ENCODE results near the gene LAGE3. TPM values are rescaled to one million over a fixed set of nuclear protein-coding genes. Genes with fewer than 3 reads are reported as not detected.
A peak's percentile ranks its signal among the peaks of the same experiment; 100 is the strongest.

Gene LAGE3
- total and polyA plus RNA-seq, 2 of the 13 experiments (the other 11 are each of a cell fraction or from before 2014, with no cell fraction given), result 7.6 to 12.7 TPM

DNA sequence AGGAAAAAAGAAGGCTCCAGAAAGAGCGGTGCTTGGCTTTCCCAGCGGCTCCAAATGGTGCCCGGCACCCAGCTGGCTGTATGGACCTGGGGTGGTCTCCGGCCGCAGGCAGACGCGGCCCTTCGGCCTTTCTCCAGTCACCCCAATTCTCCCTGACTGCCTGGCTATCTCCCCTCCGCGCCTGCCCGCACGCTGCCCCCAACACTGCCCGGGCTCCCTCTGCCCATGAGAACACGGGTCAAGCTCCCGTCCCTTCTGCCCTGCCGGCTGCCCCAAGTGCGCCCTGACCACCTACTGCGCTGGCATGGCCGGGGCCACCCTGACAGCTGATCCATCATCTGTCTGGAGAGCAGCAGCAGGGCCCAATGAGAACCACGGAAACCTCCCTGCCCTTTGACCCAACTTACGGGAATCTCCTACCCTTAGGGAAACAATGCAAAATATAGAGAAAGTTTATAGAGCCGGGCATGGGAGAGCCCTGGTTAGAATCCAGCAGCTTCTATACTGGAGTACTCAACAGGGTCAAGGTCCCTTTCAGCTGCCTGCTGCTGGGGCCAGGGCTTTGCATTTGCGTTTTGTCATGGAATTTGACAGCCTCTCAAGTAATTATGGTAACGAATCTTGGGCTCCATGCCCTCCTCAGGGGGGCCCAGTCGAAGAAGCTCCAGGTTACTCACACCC is 38.2 kb upstream of the LAGE3 start (continued):
- TF ChIP-seq, protein P1, sequence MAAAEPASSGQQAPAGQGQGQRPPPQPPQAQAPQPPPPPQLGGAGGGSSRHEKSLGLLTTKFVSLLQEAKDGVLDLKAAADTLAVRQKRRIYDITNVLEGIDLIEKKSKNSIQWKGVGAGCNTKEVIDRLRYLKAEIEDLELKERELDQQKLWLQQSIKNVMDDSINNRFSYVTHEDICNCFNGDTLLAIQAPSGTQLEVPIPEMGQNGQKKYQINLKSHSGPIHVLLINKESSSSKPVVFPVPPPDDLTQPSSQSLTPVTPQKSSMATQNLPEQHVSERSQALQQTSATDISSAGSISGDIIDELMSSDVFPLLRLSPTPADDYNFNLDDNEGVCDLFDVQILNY (CRISPR knock-in tag; conservative IDR thresholded peaks at IDR 0.05), result no peak
- TF ChIP-seq ZNF446 (CRISPR knock-in tag; IDR thresholded peaks at IDR 0.05) (no peak), TEAD2 (CRISPR knock-in tag; IDR thresholded peaks at IDR 0.05) (no peak), MED1 (CRISPR knock-in tag; IDR thresholded peaks at IDR 0.05) (peak; percentile 42; the same call in 1 of the 2 replicates), ZBTB38 (CRISPR knock-in tag; IDR thresholded peaks at IDR 0.05) (no peak), PHF5A (CRISPR knock-in tag; IDR thresholded peaks at IDR 0.05; ENCODE audit: low read depth, unreplicated experiment) (no peak), BRCA1 (CRISPR knock-in tag; IDR thresholded peaks at IDR 0.05) (no peak), ZSCAN25 (CRISPR knock-in tag; IDR thresholded peaks at IDR 0.05) (no peak), NR2F6 (IDR thresholded peaks at IDR 0.05) (peak; percentile 72), NR2F6 (CRISPR knock-in tag; IDR thresholded peaks at IDR 0.05) (peak; percentile 81), ZNF766 (CRISPR knock-in tag; IDR thresholded peaks at IDR 0.05; ENCODE audit: borderline replicate concordance) (no peak), HOXA9 (CRISPR knock-in tag; IDR thresholded peaks at IDR 0.05; ENCODE audit: borderline replicate concordance) (no peak), ZNF629 (CRISPR knock-in tag; conservative IDR thresholded peaks at IDR 0.05) (no peak), NFIC (IDR thresholded peaks at IDR 0.05; ENCODE audit: low read length) (no peak), AGO1 (IDR thresholded peaks at IDR 0.05; ENCODE audit: low read depth, low read length, poor library complexity, severe bottlenecking) (no peak), BORCS8-MEF2B (CRISPR knock-in tag; IDR thresholded peaks at IDR 0.05) (no peak), ARNTL (CRISPR knock-in tag; IDR thresholded peaks at IDR 0.05) (no peak), KLF9 (CRISPR knock-in tag; IDR thresholded peaks at IDR 0.05; ENCODE audit: low read depth) (no peak), ZNF343 (CRISPR knock-in tag; IDR thresholded peaks at IDR 0.05) (no peak), PHF21A (CRISPR knock-in tag; IDR thresholded peaks at IDR 0.05) (0 out of 2 replicates have a peak, but pooled peaks have one; percentile 49)
- TF ChIP-seq, protein P2, sequence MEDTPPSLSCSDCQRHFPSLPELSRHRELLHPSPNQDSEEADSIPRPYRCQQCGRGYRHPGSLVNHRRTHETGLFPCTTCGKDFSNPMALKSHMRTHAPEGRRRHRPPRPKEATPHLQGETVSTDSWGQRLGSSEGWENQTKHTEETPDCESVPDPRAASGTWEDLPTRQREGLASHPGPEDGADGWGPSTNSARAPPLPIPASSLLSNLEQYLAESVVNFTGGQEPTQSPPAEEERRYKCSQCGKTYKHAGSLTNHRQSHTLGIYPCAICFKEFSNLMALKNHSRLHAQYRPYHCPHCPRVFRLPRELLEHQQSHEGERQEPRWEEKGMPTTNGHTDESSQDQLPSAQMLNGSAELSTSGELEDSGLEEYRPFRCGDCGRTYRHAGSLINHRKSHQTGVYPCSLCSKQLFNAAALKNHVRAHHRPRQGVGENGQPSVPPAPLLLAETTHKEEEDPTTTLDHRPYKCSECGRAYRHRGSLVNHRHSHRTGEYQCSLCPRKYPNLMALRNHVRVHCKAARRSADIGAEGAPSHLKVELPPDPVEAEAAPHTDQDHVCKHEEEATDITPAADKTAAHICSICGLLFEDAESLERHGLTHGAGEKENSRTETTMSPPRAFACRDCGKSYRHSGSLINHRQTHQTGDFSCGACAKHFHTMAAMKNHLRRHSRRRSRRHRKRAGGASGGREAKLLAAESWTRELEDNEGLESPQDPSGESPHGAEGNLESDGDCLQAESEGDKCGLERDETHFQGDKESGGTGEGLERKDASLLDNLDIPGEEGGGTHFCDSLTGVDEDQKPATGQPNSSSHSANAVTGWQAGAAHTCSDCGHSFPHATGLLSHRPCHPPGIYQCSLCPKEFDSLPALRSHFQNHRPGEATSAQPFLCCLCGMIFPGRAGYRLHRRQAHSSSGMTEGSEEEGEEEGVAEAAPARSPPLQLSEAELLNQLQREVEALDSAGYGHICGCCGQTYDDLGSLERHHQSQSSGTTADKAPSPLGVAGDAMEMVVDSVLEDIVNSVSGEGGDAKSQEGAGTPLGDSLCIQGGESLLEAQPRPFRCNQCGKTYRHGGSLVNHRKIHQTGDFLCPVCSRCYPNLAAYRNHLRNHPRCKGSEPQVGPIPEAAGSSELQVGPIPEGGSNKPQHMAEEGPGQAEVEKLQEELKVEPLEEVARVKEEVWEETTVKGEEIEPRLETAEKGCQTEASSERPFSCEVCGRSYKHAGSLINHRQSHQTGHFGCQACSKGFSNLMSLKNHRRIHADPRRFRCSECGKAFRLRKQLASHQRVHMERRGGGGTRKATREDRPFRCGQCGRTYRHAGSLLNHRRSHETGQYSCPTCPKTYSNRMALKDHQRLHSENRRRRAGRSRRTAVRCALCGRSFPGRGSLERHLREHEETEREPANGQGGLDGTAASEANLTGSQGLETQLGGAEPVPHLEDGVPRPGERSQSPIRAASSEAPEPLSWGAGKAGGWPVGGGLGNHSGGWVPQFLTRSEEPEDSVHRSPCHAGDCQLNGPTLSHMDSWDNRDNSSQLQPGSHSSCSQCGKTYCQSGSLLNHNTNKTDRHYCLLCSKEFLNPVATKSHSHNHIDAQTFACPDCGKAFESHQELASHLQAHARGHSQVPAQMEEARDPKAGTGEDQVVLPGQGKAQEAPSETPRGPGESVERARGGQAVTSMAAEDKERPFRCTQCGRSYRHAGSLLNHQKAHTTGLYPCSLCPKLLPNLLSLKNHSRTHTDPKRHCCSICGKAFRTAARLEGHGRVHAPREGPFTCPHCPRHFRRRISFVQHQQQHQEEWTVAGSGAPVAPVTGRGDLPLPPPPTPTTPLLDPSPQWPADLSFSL (CRISPR knock-in tag; IDR thresholded peaks at IDR 0.05), result no peak
- TF ChIP-seq, protein P3, sequence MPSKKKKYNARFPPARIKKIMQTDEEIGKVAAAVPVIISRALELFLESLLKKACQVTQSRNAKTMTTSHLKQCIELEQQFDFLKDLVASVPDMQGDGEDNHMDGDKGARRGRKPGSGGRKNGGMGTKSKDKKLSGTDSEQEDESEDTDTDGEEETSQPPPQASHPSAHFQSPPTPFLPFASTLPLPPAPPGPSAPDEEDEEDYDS (CRISPR knock-in tag; IDR thresholded peaks at IDR 0.05), result 0 out of 2 replicates have a peak, but pooled peaks have one; percentile 22
- TF ChIP-seq, protein P4, sequence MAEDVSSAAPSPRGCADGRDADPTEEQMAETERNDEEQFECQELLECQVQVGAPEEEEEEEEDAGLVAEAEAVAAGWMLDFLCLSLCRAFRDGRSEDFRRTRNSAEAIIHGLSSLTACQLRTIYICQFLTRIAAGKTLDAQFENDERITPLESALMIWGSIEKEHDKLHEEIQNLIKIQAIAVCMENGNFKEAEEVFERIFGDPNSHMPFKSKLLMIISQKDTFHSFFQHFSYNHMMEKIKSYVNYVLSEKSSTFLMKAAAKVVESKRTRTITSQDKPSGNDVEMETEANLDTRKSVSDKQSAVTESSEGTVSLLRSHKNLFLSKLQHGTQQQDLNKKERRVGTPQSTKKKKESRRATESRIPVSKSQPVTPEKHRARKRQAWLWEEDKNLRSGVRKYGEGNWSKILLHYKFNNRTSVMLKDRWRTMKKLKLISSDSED (CRISPR knock-in tag; IDR thresholded peaks at IDR 0.05), result no peak
